ENCODE data around the gene PSMB2. TPM values are rescaled to one million over a fixed set of nuclear protein-coding genes. Genes with fewer than 3 reads are reported as not detected.

The PSMB2 gene
- total RNA-seq, 1 experiment from 2014 or later = 86.0 TPM

DNA sequence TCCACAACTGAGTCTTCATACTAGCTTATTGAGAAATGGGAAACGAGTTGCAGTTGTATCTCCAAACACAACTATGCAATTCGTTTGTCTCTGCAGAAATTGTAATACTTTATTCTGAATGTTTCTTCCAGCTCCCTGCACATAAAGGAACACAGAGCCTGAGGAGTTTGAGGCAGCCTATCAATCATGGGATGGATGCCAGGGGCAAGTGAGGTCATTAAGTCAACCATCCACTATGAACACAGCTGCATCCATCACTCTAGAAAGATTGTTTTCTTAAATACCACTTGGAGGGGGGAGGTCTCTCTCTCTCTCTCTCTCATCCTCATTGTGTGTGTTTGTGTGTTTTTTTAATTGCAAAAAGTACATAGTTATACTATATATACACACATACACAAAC, 2.9 kb upstream of the PSMB2 start:
- H3T11ph ChIP-seq (ENCODE audit: low read length) = no peak overlapping the region
- H3K56ac ChIP-seq (ENCODE audit: insufficient read length, low read depth, low read length) = no peak overlapping the region
- no peak overlapping the region for H2BK12ac ChIP-seq (ENCODE audit: insufficient read length, low read depth, low read length)
- no peak overlapping the region for H2BK120ac ChIP-seq (ENCODE audit: low read depth, low read length, poor library complexity, severe bottlenecking)
- H3K4ac ChIP-seq (ENCODE audit: low read depth, low read length) = no peak overlapping the region
- no peak overlapping the region for H2BK5ac ChIP-seq (ENCODE audit: insufficient read length, low read length)
- no peak overlapping the region for H3K4me2 ChIP-seq (ENCODE audit: insufficient read depth, insufficient read length, low read length)
- no peak overlapping the region for H3K27ac Mint-ChIP-seq
- H2BK15ac ChIP-seq (ENCODE audit: low read depth, low read length) = no peak overlapping the region
- H3K23me2 ChIP-seq (ENCODE audit: insufficient read length, low read depth, low read length, poor library complexity, severe bottlenecking) = peaks cover 9% of the 10 kb centered on the region
- no peak overlapping the region for H4K8ac ChIP-seq (replicated peaks; ENCODE audit: insufficient read length, low read depth, low read length)
- peaks cover 12% of the 10 kb centered on the region; the same call in 1 of the 2 replicates for H3K79me2 ChIP-seq (ENCODE audit: insufficient read depth, low read length)
- peaks cover 24% of the 10 kb centered on the region for H3K27me3 Mint-ChIP-seq (ENCODE audit: low read depth)
- H4K91ac ChIP-seq (ENCODE audit: insufficient read length, low read depth, low read length) = no peak overlapping the region
- no peak overlapping the region for H2BK20ac ChIP-seq (ENCODE audit: low read depth, low read length, poor library complexity, severe bottlenecking)
- H2AFZ ChIP-seq (ENCODE audit: low read length) = no peak overlapping the region
- no peak overlapping the region for H4K5ac ChIP-seq (ENCODE audit: insufficient read length, low read depth, low read length)
- peaks cover 6 to 11% of the 10 kb centered on the region in 2 experiments for H3K9me3 Mint-ChIP-seq
- H3K4me1 Mint-ChIP-seq = peaks cover 7 to 9% of the 10 kb centered on the region in 2 experiments; a peak in 3 of 4 replicates
- no peak overlapping the region for H3K18ac ChIP-seq (ENCODE audit: insufficient read length, low read depth, low read length)
- no peaks in the 10 kb centered on the region for H3K9me3 ChIP-seq (ENCODE audit: control insufficient read depth, low read depth, low read length)
- H3K14ac ChIP-seq (ENCODE audit: insufficient read depth, low read length) = no peak overlapping the region
- no CpG with 5 or more reads among the region's 2 CpGs for WGBS (ENCODE audit: extremely low coverage, insufficient read length, low lambda C conversion rate)
- H3K27ac ChIP-seq (ENCODE audit: insufficient read length, low read depth, low read length) = no peak overlapping the region
- no peaks in the 10 kb centered on the region for H3K4me1 ChIP-seq (ENCODE audit: insufficient read depth, low read length)
- H2AK5ac ChIP-seq (ENCODE audit: insufficient read length, low read length) = no peak overlapping the region
- peaks cover 3 to 7% (median 5%) of the 10 kb centered on the region in 3 experiments for H3K36me3 Mint-ChIP-seq (ENCODE audit: insufficient read depth in 1 of 3, low read depth in 3 of 3)
- H3K27me3 ChIP-seq (ENCODE audit: insufficient read depth, low read length) = no peaks in the 10 kb centered on the region; the same call in 1 of the 2 replicates
- no peaks in the 10 kb centered on the region for H4K20me1 ChIP-seq (ENCODE audit: control insufficient read depth, insufficient read depth, insufficient read length)
- H3K4me3 Mint-ChIP-seq = no peak overlapping the region
- no peak for DNase-seq
- H3K9ac ChIP-seq (ENCODE audit: extremely low read depth, insufficient read length, low read length) = no peak overlapping the region
- H3K79me1 ChIP-seq (ENCODE audit: insufficient read depth, low read depth, low read length, poor library complexity, severe bottlenecking) = no peaks in the 10 kb centered on the region
- no peak overlapping the region for H3K23ac ChIP-seq (ENCODE audit: insufficient read length, low read depth, low read length)
- TF ChIP-seq, protein P1, sequence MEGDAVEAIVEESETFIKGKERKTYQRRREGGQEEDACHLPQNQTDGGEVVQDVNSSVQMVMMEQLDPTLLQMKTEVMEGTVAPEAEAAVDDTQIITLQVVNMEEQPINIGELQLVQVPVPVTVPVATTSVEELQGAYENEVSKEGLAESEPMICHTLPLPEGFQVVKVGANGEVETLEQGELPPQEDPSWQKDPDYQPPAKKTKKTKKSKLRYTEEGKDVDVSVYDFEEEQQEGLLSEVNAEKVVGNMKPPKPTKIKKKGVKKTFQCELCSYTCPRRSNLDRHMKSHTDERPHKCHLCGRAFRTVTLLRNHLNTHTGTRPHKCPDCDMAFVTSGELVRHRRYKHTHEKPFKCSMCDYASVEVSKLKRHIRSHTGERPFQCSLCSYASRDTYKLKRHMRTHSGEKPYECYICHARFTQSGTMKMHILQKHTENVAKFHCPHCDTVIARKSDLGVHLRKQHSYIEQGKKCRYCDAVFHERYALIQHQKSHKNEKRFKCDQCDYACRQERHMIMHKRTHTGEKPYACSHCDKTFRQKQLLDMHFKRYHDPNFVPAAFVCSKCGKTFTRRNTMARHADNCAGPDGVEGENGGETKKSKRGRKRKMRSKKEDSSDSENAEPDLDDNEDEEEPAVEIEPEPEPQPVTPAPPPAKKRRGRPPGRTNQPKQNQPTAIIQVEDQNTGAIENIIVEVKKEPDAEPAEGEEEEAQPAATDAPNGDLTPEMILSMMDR (conservative IDR thresholded peaks at IDR 0.05) = no peak

Data from H9 (cell line).